Small intestine (tissue), 4 donors: ENCODE data around the gene SPDYE8. TPM values are rescaled to one million over a fixed set of nuclear protein-coding genes. Genes with fewer than 3 reads are reported as not detected.

ENCODE experiments used
- polyA plus RNA-seq, 4 donors: library from polyadenylated mRNA; stranded (reverse) in 3 of 4; unstranded in 1 of 4; fragments of 200-250 nt in 3 of 4; fragments of 120-200 nt in 1 of 4; gene quantifications; one replicate each; pipeline versions ENCODE4 v1.2.1 to v1.2.3, GENCODE V29; 2013
- donor health status: healthy with polysubstance abuse.
- donor health status: Bipolar disorder and iron deficiency.
- donor health status: healthy.

SPDYE8 gene
- polyA plus RNA-seq, 4 donors: 0.28 TPM; not detected in 3

Other genes starting within 250 kb of the SPDYE8 start
- gene TYW1B, start 201.6 kb downstream of the SPDYE8 start, polyA plus RNA-seq: 1 to 10 TPM; 1.1 to 3.9 (median 2.0) TPM
- 10 to 100 TPM; 13.5 to 42.7 (median 19.0) TPM for gene POM121, start 104.7 kb downstream of the SPDYE8 start, polyA plus RNA-seq
- 1 to 10 TPM in 3 of 4 donors, under 1 TPM in 1; 0.46 to 1.4 (median 1.2) TPM for gene TRIM74, start 60.3 kb downstream of the SPDYE8 start, polyA plus RNA-seq
- under 1 TPM in 1 of 4 donors, not detected in 3; 0.41 TPM for gene SPDYE11, start 28.1 kb upstream of the SPDYE8 start, polyA plus RNA-seq
- under 1 TPM in 1 of 4 donors, not detected in 3; 0.30 TPM for gene SPDYE9, start 56.3 kb upstream of the SPDYE8 start, polyA plus RNA-seq